Measurements from ENCODE around the gene TVP23A.
"Not testable (repeated sequence)": the region's sequence is repeated elsewhere in the genome, so short reads cannot be mapped to it uniquely, and the experiment has no call there.

Gene TVP23A

DNA sequence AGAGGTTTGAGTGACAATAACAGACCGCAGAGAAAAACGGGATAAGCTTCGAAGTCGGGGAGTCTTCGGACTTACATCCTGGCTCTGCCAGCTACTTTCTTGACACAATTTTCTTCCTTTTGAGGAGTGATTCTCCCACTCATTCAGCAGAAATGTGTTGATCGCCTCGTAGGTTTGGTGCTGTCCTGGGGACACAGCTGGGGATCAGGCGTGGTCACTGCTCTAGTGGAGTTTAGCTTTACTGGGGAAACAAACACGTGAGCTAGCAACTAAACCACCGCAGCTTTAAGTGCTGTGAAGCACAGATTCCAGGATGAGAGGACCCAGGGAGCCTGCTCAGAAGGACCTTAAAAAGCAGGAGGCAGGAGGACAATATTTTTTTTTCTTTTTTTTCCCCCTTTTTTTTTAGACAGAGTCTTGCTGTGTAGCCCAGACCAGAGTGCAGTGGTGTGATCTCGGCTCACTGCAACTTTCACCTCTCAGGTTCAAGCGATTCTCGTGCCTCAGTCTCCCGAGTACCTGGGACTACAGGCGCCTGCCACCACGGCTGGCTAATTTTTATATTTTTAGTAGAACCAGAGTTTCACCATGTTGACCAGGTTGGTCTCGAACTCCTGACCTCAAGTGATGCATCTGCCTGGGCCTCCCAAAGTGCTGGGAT, 74.1 kb downstream of the TVP23A start:
- DNase-seq, result no peak

DNA sequence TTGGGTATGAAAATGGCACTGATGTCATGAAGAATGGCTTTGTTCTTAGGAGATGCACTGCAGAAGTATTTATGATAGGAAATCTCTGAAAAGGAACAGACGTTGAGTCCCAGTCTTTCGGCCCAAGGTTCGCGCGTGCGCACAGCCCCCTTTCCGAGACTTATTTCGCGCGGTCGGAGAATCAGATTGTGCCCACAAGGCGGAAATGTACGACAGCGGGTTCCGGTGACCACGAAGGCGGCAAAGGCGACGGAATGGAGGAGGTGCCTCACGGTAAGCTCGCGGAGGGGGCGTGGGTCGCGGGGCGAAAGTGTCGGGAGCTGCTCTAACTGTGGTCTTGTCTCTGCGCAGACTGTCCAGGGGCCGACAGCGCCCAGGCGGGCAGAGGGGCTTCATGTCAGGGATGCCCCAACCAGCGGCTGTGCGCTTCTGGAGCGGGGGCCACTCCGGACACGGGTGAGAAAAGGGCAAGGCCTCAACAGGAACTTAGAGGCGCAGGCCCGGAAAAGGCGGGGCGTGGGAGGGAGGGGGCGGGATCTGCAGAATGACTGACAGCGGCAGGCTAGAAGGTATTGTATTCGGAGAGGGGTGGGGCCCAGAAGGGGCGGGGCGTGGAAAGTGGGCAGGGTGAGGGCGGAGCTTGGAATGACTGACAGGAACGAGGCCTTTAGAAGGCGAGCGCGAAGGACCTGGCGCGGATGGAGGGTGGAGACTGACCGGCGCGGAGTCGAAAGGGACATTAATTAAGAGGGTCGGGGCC, 74.8 kb downstream of the TVP23A start, which contains the start of gene NUBP1:
NUBP1 (plus strand) TSS at position 233 of the 760 bp plus-strand sequence; CDS start at position 255, 22 bp downstream.
- DNase-seq, result peak; percentile 99

DNA sequence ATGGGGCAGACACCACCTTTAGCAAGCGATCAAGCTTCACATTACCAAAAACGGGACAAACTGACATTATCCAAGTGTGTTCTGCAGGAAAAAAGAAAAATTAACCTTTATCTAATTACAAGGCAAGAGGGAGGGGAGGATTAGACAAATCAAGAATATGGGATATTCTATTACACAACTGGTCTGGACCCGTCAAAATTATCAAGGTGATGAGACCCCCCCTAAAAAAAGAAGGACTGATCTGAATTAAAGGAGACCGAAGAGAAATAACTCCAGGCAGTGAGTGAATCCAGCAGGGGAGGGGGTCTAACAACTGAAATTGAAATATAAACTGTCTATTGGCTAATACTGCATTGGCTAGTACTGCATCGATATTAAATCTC, 75.4 kb downstream of the TVP23A start:
- DNase-seq, result no peak

DNA sequence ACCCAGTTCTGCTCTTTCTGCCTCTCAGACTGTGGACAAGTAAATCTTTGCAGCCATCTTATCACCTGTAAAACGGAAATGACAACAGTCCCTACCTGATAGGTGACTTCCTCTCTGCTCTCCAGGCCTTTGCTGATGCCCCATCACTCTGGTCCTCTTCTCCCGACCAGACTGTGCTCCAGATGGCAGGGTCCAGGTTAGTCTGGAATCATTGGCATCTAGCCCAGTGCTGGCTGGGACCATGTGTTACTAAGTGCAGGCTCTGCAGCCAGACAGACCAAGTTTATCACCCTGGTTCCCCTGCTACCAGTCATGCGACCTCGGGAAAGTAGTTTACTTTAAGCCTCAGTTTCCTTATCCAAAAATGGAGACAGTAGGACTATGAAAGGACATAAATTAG, 76.8 kb downstream of the TVP23A start:
- no peak for DNase-seq

DNA sequence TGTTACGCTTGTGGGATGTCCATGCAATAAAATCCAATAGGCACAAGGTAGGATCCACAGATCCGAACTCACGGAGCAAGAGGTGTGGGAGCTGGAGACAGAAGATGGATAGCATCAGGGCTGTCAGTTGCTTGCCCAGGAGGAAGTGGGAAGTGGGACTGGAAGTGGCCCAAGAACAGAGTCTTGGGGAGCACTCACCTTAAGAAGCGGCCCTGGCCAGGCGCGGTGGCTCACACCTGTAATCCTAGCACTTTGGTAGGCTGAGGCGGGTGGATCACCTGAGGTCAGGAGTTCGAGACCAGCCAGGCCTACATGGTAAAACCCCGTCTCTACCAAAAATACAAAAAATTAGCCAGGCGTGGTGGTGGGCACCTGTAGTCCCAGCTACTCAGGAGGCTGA, 77.3 kb downstream of the TVP23A start:
- DNase-seq, result not testable (repeated sequence)

DNA sequence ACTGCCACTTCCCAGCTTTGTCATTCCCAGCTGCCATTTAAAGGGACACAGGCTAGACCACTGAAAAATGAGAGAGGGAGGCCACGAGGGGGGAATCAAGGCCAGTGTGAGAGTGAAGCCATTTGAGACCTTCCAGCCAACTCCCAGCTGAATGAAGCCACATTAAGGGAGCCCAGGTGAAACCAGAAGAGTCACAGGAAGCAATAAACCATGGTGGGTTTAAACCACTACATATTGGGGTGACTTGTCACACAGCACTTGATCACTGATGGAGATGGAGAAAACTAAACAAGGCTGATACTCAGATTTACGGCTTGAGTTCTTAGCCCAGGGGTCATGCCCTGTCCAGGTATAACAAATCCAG, 77.8 kb downstream of the TVP23A start:
- DNase-seq, result no peak

DNA sequence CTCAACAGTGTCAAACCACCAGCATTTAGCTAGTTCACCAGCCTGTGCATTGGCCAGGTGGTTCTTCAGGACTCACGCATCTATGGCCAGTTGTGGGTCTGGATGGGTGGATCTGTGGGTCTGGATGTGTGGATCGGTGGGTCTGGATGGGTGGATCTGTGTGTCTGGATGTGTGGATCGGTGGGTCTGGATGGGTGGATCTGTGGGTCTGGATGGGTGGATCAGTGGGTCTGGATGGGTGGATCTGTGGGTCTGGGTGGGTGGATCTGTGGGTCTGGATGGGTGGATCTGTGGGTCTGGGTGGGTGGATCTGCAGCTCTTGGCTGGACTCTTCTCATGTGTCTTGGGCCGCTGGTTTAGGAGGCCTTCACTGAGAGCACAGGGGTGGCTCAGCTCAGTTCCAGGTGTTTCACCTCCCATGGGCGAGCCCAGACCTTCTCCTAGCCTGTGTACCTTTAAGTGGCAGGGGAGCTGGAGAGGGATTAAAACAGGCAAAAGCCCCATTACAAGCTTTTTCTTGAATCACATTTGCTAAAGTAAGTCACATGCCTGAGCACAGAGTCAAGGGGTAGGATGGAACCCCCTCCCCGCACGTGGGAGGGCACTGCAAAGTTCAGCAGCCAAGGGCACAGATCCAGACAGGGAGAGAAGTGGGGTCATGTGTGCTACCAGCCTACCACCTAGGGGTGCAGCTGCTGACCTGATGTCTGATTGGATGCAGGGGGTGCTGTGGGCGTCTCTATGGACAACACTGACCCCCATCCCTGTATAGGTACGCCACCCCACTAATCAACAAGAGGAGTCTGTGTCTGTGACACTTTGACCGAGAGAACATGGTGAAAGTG, 78.4 kb downstream of the TVP23A start:
- no peak for DNase-seq

DNA sequence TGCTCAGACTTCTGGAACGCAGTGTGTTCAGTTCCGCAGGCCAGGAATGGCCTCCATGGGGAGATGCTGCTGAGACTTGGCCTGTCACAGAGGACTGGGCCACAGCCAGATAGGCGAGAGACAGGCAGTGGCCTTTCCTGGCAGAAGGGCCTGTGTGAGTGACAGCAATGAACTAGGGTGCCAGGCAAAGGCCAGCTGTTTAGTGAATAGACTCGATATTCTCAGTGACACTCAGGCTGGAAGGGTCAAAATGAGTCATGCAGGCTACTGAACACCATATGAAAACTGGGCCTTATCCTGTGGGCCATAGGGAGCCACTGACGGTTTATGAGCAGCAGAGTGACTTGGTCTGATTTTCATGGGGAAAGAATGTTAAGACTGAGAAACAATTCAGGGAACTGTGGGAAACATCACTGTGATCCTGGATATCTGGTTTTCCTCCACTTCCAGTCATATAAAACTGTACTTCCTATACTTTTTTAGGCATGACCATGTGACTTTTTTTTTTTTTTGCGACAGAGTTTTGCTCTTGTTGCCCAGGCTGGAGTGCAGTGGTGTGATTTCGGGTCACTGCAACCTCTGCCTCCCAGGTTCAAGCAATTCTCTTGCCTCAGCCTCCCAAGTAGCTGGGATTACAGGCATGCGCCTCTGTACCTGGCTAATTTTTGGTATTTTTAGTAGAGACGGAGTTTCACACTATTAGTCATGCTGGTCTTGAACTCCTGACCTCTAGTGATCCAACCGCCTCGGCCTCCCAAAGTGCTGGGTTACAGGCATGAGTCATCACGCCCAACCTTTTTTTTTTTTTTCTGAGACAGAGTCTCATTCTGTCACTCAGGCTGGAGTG, 80.1 kb downstream of the TVP23A start:
- peak; percentile 72 for DNase-seq

DNA sequence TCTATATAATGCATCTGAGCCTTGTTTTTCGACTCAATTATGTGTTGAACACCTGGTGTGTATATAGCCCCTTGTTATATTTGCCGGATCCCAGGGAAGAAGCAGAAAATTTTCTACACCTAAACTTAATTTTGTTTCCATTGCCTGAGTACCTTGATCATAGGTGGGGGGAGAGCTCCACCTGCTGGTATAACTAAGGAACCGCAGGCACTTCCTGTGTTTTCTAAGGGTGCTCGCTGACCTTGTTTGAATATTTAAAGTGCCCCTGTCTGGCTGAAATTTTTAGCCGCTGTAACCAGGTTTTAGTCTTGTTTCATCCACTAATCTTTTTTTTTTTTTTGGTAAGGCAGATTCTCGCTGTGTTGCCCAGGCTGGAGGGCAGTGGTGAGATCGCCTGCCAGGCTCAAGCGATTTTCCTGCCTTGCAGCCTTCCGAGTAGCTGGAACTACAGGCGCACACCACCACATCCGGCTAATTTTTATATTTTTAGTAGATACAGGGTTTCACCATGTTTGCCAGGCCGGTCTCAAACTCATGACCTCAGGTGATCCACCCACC, 81.4 kb downstream of the TVP23A start:
- peak; percentile 68 for DNase-seq

DNA sequence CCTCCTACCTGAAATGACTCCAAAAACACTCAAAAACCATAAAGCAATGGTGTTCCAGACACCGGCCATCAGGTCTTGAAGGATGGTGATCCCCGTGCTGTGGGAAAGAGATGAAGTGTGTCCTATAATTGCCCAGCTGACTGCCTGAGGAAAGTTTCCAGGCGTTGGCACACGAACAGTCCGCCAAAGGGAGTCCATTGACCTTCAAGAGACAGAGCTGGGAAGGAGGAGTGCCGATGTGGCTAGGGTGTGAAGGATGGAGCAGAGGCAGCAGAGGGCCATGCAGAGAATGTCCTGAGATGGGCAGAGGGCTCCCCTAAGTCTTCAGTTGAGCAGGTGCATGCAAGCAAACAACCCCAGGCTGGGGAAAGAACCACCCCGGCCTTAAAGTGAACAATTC, 86.8 kb downstream of the TVP23A start:
- DNase-seq, result no peak

DNA sequence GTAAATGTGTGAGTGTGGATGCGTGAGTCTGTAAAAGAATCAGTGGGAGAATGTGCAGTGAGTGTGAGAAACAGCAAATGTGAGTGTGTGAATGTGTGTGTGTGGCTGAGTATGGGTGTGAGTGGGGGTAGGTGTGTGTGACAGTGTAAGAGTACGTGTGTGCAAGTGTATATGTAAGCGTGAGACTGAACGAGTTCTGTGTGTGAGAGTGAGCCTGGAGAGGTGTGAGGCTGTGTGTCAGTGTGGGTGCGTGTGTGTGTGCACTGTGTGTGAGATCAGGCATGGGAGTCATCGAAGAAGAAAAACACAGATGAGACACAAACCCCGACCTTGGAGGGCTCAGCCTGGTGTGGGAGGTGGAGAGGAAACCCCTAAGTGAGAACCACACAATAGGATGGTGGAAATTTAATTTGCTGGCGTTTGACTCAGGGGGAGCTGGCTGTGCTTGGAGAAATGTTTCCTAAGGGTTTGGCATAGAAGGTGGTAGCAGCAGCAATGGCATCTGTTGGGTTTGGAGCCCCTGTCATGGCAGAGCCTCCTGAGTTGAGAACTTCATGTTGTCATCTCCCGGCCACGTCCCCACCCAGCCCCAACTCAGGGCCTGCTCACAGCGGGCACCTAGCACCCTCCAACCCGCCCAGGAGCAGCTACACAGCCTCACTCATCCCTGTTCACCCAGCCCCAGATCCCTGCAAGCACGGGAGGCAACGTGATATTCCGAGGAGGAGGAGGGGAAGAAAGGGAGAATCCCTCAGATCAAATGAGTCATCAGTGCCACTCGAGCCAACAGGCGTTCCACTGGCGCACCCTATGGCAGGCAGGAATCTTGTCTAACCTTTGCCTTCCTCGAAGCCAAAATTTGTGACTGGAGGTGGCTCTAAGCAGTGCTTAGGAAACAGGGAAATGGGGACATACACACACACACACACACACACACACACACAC, 89.2 kb downstream of the TVP23A start:
- no peak for DNase-seq

DNA sequence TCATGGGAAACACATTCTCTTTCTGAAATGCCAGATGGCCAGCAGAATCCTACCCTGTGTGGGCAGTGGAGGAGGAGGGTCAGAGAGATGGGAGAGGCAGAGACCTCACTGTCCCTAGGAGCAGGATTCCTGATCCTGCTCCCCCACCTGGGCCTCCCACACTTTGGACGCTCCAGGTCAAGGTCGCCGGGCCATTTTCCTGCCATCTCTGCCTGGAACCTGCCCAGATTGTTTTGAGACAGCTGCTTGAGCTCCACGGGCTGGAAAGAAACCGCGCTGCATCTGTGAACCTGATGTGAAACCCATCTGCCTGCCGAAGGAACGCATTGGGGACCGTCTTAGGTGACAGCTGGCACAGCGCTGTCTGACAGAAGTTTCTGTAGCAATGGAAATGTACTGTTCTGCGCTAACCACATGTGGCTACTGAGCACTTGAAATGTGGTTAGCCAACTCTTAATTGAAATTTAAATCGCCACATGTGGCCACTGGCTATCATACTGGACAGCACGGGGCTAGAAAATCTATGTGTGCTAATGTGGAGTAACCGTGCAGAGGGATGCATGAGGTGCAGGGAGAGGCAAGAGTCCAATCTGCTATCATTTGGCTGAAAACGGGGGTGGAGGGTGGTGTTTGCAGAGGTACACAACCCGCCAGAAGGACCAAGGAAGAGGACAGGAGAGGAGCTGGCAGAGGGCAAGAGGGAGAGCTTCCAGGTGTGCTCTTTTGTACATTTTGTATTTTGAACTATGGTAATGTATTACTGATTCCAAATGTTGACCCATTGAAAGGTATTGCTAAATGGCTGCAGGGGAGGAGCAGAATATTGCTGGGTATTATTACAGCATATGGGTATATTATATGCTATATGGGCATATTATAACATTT, 90.3 kb downstream of the TVP23A start:
- no peak for DNase-seq
